CD4-positive, alpha-beta T cell treated with Interleukin-12 subunit alpha and Interleukin-12 subunit beta, for 1 hour (primary cell): ENCODE measurements around the gene RPS28.
"Not testable (repeated sequence)": the region's sequence is repeated elsewhere in the genome, so short reads cannot be mapped to it uniquely, and the experiment has no call there.

Experiments used
- DNase-seq: peaks from one replicate; pipeline ENCODE4 v3.0.0-alpha.2; 2020

RPS28 gene

GRCh38 chr19:8321986-8322637 lies 816 bp downstream of the RPS28 start:
- DNase-seq, result no peak

- DNase-seq, result no peak
Measured at GRCh38 chr19:8322638-8322997, 1.3 kb downstream of the RPS28 start.

- no peak for DNase-seq
Measured at GRCh38 chr19:8323781-8324185, 2.5 kb downstream of the RPS28 start.

- no peak for DNase-seq
Measured at GRCh38 chr19:8324186-8325050, 3.1 kb downstream of the RPS28 start.

GRCh38 chr19:8325454-8325853 lies 4.2 kb downstream of the RPS28 start:
- no peak for DNase-seq

- no peak for DNase-seq
Measured at GRCh38 chr19:8329996-8330395, 8.7 kb downstream of the RPS28 start.

- DNase-seq, result no peak
Measured at GRCh38 chr19:8331263-8331845, 10.1 kb downstream of the RPS28 start.

GRCh38 chr19:8332976-8333766 lies 11.9 kb downstream of the RPS28 start:
- DNase-seq, result no peak

- DNase-seq, result no peak
Measured at GRCh38 chr19:8333767-8334457, 12.6 kb downstream of the RPS28 start.

- no peak for DNase-seq
Measured at GRCh38 chr19:8334458-8335342, 13.4 kb downstream of the RPS28 start.

GRCh38 chr19:8335343-8336071 lies 14.2 kb downstream of the RPS28 start:
- peak; percentile 26 for DNase-seq

- DNase-seq, result no peak
Measured at GRCh38 chr19:8336072-8336569, 14.8 kb downstream of the RPS28 start.

- DNase-seq, result no peak
Measured at GRCh38 chr19:8336660-8337059, 15.4 kb downstream of the RPS28 start.

GRCh38 chr19:8337728-8338127 lies 16.4 kb downstream of the RPS28 start:
- DNase-seq, result no peak

GRCh38 chr19:8338835-8339234 lies 17.5 kb downstream of the RPS28 start:
- DNase-seq, result no peak

- DNase-seq, result no peak
Measured at GRCh38 chr19:8340341-8341096, 19.2 kb downstream of the RPS28 start.

- not testable (repeated sequence) for DNase-seq
Measured at GRCh38 chr19:8341504-8341903, 20.2 kb downstream of the RPS28 start.

GRCh38 chr19:8342316-8342683 lies 21.0 kb downstream of the RPS28 start:
- DNase-seq, result no peak

GRCh38 chr19:8342684-8343482 lies 21.6 kb downstream of the RPS28 start, which contains the start of gene KANK3:
Gene KANK3, minus strand, starts transcription at chr19:8343262. Its CDS starts 5,434 bp downstream, at chr19:8337828.
- DNase-seq, result peak; percentile 94
